ENCODE data around the gene UBTD2.
A peak's percentile ranks its signal among the peaks of the same experiment; 100 is the strongest.
"Not testable (repeated sequence)": the region's sequence is repeated elsewhere in the genome, so short reads cannot be mapped to it uniquely, and the experiment has no call there.

UBTD2 gene

DNA sequence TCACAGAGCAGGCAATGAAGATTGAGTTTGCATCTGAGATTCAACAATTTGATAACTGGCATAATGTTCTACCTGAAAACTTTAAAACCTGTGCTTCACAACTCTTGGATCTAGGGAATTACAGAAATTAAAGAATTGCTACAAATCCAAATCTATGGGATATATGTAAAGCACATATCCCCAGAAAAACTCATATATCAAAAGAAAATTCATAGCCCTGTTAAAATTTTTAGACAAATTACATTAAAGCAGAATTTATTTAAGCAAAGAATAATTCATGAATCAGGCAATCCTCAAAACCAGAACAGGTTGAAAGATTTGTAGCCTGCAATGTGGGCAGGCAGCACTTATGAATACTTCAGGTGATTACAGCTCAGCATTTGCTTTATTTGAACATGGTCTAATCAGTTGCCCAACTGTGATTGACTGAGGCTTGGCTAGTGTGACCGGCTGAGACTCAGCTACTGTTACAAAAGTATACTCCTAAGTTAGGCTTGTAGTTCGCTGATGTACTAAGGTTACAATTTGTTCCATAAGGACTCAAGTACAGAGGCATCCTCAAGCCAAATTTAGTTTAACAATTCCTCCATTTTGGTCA lies 10.3 kb upstream of the UBTD2 start:
- H3K4me1 ChIP-seq = no peaks in the 10 kb centered on the region
- no peak for DNase-seq
- H3K4me3 ChIP-seq (ENCODE audit: low read depth, low read length) = no peak overlapping the region
- H3K36me3 ChIP-seq = no peaks in the 10 kb centered on the region
- H3K27me3 ChIP-seq = no peaks in the 10 kb centered on the region
- no peaks in the 10 kb centered on the region for H3K9me3 ChIP-seq
- TF ChIP-seq CTCF (IDR thresholded peaks at IDR 0.05; ENCODE audit: low read depth, low read length) = no peak

- Histone ChIP-seq H3K4me1 (no peaks in the 10 kb centered on the region), H3K36me3 (no peaks in the 10 kb centered on the region), H3K9me3 (no peaks in the 10 kb centered on the region), H3K4me3 (ENCODE audit: low read depth, low read length) (no peak overlapping the region), H3K27me3 (no peaks in the 10 kb centered on the region)
- peak; percentile 78 for DNase-seq
- TF ChIP-seq CTCF (IDR thresholded peaks at IDR 0.05; ENCODE audit: low read depth, low read length) = peak; percentile 98
Observed at GRCh38 chr5:172293054-172293744, 9.6 kb upstream of the UBTD2 start.

DNA sequence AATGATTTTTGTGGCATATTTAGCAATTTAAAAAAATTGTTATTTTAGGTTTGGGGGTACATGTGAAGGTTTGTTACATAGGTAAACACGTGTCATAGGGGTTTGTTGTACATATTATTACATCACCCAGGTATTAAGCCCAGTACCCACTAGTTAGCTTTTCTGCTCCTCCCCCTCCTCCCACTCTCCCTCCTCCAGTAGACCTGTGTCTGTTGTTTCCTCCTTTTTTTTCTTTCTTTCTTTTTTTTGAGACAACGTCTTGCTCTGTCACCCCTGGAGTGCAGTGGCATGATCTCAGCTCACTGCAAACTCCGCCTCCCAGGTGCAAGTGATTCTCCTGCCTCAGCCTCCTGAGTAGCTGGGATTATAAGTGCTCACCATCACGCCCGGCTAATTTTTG lies 8.3 kb upstream of the UBTD2 start:
- H3K4me3 ChIP-seq (ENCODE audit: low read depth, low read length); H3K9me3 ChIP-seq; H3K4me1 ChIP-seq; H3K27me3 ChIP-seq; DNase-seq; H3K36me3 ChIP-seq: not testable (repeated sequence)

DNA sequence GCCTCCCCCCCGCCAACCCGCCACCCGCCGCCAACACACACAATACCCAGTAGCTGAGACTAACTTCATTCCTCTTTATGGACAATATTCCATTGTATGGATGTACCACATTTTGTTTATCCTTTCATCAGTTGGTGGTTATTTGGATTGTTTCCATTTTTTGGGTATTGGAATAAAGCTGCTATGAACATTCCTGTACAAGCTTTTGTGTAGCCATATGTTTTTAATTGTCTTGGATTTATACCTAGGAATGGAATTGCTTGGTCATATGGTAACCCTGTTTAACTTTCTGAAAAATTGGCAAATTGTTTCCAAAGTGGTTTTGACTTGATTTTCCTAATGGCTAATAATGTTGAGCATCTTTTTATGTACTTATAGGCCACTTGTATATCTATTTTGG lies 4.9 kb upstream of the UBTD2 start:
- TF ChIP-seq CTCF (IDR thresholded peaks at IDR 0.05; ENCODE audit: low read depth, low read length) = no peak
- H3K4me1 ChIP-seq = peaks cover 5% of the 10 kb centered on the region
- no peaks in the 10 kb centered on the region for H3K9me3 ChIP-seq
- H3K4me3 ChIP-seq (ENCODE audit: low read depth, low read length) = no peak overlapping the region
- DNase-seq = no peak
- no peaks in the 10 kb centered on the region for H3K27me3 ChIP-seq
- no peaks in the 10 kb centered on the region for H3K36me3 ChIP-seq

DNA sequence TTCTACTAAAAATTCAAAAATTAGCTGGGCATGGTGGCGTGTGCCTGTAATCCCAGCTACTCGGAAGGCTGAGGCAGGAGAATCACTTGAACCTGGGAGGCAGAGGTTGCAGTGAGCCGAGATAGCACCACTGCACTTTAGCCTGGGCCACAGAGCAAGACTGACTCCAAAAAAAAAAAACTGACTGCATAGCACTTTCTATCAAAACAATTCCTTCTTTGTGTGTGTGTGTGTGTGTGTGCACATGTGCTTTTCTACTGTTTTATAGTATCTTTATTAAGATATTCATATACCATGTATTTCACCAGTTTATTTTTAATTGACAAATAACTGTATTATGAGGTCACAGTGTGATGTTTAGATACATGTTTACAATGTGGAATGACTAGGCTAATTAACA lies 3.6 kb upstream of the UBTD2 start:
- not testable (repeated sequence) for H3K4me1 ChIP-seq; H3K36me3 ChIP-seq; H3K4me3 ChIP-seq (ENCODE audit: low read depth, low read length); DNase-seq; H3K9me3 ChIP-seq; H3K27me3 ChIP-seq

GRCh38 chr5:172285226-172286143 lies 1.9 kb upstream of the UBTD2 start:
- H3K4me1 ChIP-seq = peaks cover 5% of the 10 kb centered on the region
- H3K27me3 ChIP-seq = no peaks in the 10 kb centered on the region
- no peak for TF ChIP-seq CTCF (IDR thresholded peaks at IDR 0.05; ENCODE audit: low read depth, low read length)
- no peak for DNase-seq
- H3K9me3 ChIP-seq = no peaks in the 10 kb centered on the region
- 0 out of 2 replicates have a peak overlapping the region, but pooled peaks have one; percentile 2 for H3K4me3 ChIP-seq (ENCODE audit: low read depth, low read length)
- no peaks in the 10 kb centered on the region for H3K36me3 ChIP-seq

- TF ChIP-seq CTCF (IDR thresholded peaks at IDR 0.05; ENCODE audit: low read depth, low read length) = no peak
- Histone ChIP-seq H3K4me3 (ENCODE audit: low read depth, low read length) (peak overlapping the region; percentile 74), H3K9me3 (no peaks in the 10 kb centered on the region), H3K36me3 (no peaks in the 10 kb centered on the region), H3K4me1 (peaks cover 5% of the 10 kb centered on the region), H3K27me3 (no peaks in the 10 kb centered on the region)
- no peak for DNase-seq
Observed at GRCh38 chr5:172284611-172284980, 1.0 kb upstream of the UBTD2 start.
